HepG2 (cell line): ENCODE results near the gene CMIP. TPM values are rescaled to one million over a fixed set of nuclear protein-coding genes. Genes with fewer than 3 reads are reported as not detected.
A peak's percentile ranks its signal among the peaks of the same experiment; 100 is the strongest.

Experiments
- FLYWCH1 ChIP-seq: sonication (generic); formaldehyde crosslinking; IDR thresholded peaks from 2 replicates; pipeline ENCODE4 v1.8.1; 2023; ENCODE audit warnings: mild to moderate bottlenecking, missing genetic modification reagents
- FOXA1 ChIP-seq, 2 experiments: fragments of 450-650 bp in 1 of 2; sonication (generic) in 1 of 2; formaldehyde crosslinking in 1 of 2; IDR thresholded peaks; 2 replicates each; pipeline versions ENCODE4 v1.4.0 to v1.6.1; 2016 to 2020; ENCODE audit warnings: missing genetic modification reagents in 1 of 2
- FUBP1 ChIP-seq: sonication (generic); formaldehyde crosslinking; IDR thresholded peaks from 2 replicates; pipeline ENCODE4 v1.5.1; 2020; ENCODE audit warnings: missing genetic modification reagents, mild to moderate bottlenecking, borderline replicate concordance
- MTA1 ChIP-seq: sonication (generic); formaldehyde crosslinking; IDR thresholded peaks from 2 replicates; pipeline ENCODE4 v1.4.0; 2020; ENCODE audit warnings: missing genetic modification reagents, mild to moderate bottlenecking, borderline replicate concordance
- MXD1 ChIP-seq: sonication (generic); formaldehyde crosslinking; IDR thresholded peaks from 2 replicates; pipeline ENCODE4 v1.4.0; 2020; ENCODE audit warnings: mild to moderate bottlenecking, missing genetic modification reagents
- PHF20 ChIP-seq: sonication (generic); formaldehyde crosslinking; IDR thresholded peaks from 2 replicates; pipeline ENCODE4 v1.5.0; 2020; ENCODE audit warnings: mild to moderate bottlenecking, missing genetic modification reagents
- POLR2AphosphoS2 ChIP-seq: IDR thresholded peaks from 2 replicates; pipeline ENCODE4 v1.6.1; 2011; ENCODE audit warnings: low read depth, low read length, improper control_type of control experiment
- SP4 ChIP-seq: sonication (generic); formaldehyde crosslinking; IDR thresholded peaks from 2 replicates; pipeline ENCODE4 v1.8.1; 2023; ENCODE audit warnings: mild to moderate bottlenecking, missing genetic modification reagents
- WIZ ChIP-seq: sonication (generic); formaldehyde crosslinking; IDR thresholded peaks from 2 replicates; pipeline ENCODE4 v1.5.1; 2020; ENCODE audit warnings: mild to moderate bottlenecking, missing genetic modification reagents
- ZBTB39 ChIP-seq: sonication (generic); formaldehyde crosslinking; IDR thresholded peaks from 2 replicates; pipeline ENCODE4 v1.5.0; 2020; ENCODE audit warnings: missing genetic modification reagents
- ZFP36L1 ChIP-seq: sonication (generic); formaldehyde crosslinking; IDR thresholded peaks from 2 replicates; pipeline ENCODE4 v1.8.0; 2022; ENCODE audit warnings: mild to moderate bottlenecking, missing genetic modification reagents, moderate library complexity
- ZNF768 ChIP-seq: sonication (generic); formaldehyde crosslinking; IDR thresholded peaks from 2 replicates; pipeline ENCODE4 v1.4.0; 2020; ENCODE audit warnings: missing genetic modification reagents
- ZNF83 ChIP-seq: sonication (generic); formaldehyde crosslinking; IDR thresholded peaks from 2 replicates; pipeline ENCODE4 v1.4.0; 2020; ENCODE audit warnings: missing genetic modification reagents, mild to moderate bottlenecking, borderline replicate concordance
- polyA plus RNA-seq, 8 experiments: library from polyadenylated mRNA; depleted of rRNA in 3 of 8; stranded (reverse) in 7 of 8; unstranded in 1 of 8; fragments of >200 nt; fragmentation: Illumina TruSeq in 4 of 8; extraction: Trizol in 4 of 8; gene quantifications; 2 replicates each; pipeline versions ENCODE4 v1.2.1 to v1.2.3, GENCODE V29; 2011 to 2016; ENCODE audit warnings: low read depth in 4 of 8, missing spikeins in 1 of 8, mixed read lengths in 1 of 8; ENCODE audit not compliant: insufficient read depth in 1 of 8
- total RNA-seq, 5 experiments: library from RNA; depleted of rRNA; stranded (reverse); fragments of >200 nt; fragmentation: Illumina TruSeq; extraction: Trizol; gene quantifications; 2 replicates each; pipeline ENCODE4 v1.2.3, GENCODE V29; 2016; ENCODE audit warnings: low read depth in 1 of 5
- TF ChIP-seq, protein P1 (sequence below), 2 experiments: IDR thresholded peaks; 2 replicates each; pipeline ENCODE4 v1.6.1; 2011 to 2012; ENCODE audit warnings: low read length in 2 of 2, borderline replicate concordance in 1 of 2, low read depth in 1 of 2, mild to moderate bottlenecking in 1 of 2, moderate library complexity in 1 of 2
- TF ChIP-seq, protein P2 (sequence below): sonication (generic); formaldehyde crosslinking; IDR thresholded peaks from 2 replicates; pipeline ENCODE4 v1.5.0; 2020; ENCODE audit warnings: mild to moderate bottlenecking, missing genetic modification reagents, borderline replicate concordance

The CMIP gene
- total and polyA plus RNA-seq, 2 of the 13 experiments (the other 11 are each of a cell fraction or from before 2014, with no cell fraction given) = 10.9 to 18.1 TPM

- TF ChIP-seq MTA1 (0 out of 2 replicates have a peak, but pooled peaks have one; percentile 21), FUBP1 (CRISPR knock-in tag) (no peak), PHF20 (CRISPR knock-in tag) (no peak), ZFP36L1 (CRISPR knock-in tag) (no peak), WIZ (no peak), ZNF83 (CRISPR knock-in tag) (no peak), SP4 (CRISPR knock-in tag) (0 out of 2 replicates have a peak, but pooled peaks have one; percentile 15), MXD1 (CRISPR knock-in tag) (no peak), POLR2AphosphoS2 (no peak), FLYWCH1 (no peak), ZBTB39 (CRISPR knock-in tag) (no peak), ZNF768 (CRISPR knock-in tag) (no peak), FOXA1 (IDR thresholded peaks at IDR 0.05) (no peak), FOXA1 (CRISPR knock-in tag; IDR thresholded peaks at IDR 0.05) (no peak)
- TF ChIP-seq, protein P1, sequence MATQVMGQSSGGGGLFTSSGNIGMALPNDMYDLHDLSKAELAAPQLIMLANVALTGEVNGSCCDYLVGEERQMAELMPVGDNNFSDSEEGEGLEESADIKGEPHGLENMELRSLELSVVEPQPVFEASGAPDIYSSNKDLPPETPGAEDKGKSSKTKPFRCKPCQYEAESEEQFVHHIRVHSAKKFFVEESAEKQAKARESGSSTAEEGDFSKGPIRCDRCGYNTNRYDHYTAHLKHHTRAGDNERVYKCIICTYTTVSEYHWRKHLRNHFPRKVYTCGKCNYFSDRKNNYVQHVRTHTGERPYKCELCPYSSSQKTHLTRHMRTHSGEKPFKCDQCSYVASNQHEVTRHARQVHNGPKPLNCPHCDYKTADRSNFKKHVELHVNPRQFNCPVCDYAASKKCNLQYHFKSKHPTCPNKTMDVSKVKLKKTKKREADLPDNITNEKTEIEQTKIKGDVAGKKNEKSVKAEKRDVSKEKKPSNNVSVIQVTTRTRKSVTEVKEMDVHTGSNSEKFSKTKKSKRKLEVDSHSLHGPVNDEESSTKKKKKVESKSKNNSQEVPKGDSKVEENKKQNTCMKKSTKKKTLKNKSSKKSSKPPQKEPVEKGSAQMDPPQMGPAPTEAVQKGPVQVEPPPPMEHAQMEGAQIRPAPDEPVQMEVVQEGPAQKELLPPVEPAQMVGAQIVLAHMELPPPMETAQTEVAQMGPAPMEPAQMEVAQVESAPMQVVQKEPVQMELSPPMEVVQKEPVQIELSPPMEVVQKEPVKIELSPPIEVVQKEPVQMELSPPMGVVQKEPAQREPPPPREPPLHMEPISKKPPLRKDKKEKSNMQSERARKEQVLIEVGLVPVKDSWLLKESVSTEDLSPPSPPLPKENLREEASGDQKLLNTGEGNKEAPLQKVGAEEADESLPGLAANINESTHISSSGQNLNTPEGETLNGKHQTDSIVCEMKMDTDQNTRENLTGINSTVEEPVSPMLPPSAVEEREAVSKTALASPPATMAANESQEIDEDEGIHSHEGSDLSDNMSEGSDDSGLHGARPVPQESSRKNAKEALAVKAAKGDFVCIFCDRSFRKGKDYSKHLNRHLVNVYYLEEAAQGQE (IDR thresholded peaks at IDR 0.05; ENCODE audit: borderline replicate concordance in 1 of 2, low read depth in 1 of 2, low read length in 2 of 2) = no peak
- TF ChIP-seq, protein P2, sequence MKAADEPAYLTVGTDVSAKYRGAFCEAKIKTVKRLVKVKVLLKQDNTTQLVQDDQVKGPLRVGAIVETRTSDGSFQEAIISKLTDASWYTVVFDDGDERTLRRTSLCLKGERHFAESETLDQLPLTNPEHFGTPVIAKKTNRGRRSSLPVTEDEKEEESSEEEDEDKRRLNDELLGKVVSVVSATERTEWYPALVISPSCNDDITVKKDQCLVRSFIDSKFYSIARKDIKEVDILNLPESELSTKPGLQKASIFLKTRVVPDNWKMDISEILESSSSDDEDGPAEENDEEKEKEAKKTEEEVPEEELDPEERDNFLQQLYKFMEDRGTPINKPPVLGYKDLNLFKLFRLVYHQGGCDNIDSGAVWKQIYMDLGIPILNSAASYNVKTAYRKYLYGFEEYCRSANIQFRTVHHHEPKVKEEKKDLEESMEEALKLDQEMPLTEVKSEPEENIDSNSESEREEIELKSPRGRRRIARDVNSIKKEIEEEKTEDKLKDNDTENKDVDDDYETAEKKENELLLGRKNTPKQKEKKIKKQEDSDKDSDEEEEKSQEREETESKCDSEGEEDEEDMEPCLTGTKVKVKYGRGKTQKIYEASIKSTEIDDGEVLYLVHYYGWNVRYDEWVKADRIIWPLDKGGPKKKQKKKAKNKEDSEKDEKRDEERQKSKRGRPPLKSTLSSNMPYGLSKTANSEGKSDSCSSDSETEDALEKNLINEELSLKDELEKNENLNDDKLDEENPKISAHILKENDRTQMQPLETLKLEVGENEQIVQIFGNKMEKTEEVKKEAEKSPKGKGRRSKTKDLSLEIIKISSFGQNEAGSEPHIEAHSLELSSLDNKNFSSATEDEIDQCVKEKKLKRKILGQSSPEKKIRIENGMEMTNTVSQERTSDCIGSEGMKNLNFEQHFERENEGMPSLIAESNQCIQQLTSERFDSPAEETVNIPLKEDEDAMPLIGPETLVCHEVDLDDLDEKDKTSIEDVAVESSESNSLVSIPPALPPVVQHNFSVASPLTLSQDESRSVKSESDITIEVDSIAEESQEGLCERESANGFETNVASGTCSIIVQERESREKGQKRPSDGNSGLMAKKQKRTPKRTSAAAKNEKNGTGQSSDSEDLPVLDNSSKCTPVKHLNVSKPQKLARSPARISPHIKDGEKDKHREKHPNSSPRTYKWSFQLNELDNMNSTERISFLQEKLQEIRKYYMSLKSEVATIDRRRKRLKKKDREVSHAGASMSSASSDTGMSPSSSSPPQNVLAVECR (CRISPR knock-in tag) = no peak; the same call in 1 of the 2 replicates
These were observed 15.5 kb upstream of the CMIP start (continued) for GRCh38 chr16:81429045-81429521.
